ENCODE measurements around the gene RAI1.

The RAI1 gene

GRCh38 chr17:17836818-17837379 is 155.6 kb downstream of the RAI1 start, which contains the start of gene SREBF1:
SREBF1 (minus strand) TSS chr17:17836986; CDS start chr17:17836817, 169 bp downstream.
- peak; percentile 78 for DNase-seq

GRCh38 chr17:17837380-17837821 is 156.1 kb downstream of the RAI1 start:
- DNase-seq: no peak

GRCh38 chr17:17837966-17838962 is 157.0 kb downstream of the RAI1 start:
- no peak for DNase-seq

- DNase-seq: peak; percentile 82
Observed at GRCh38 chr17:17839791-17840707, 158.8 kb downstream of the RAI1 start.

GRCh38 chr17:17840751-17841591 is 159.7 kb downstream of the RAI1 start:
- DNase-seq: no peak

- DNase-seq: no peak
Observed at GRCh38 chr17:17841601-17842025, 160.4 kb downstream of the RAI1 start.

GRCh38 chr17:17842111-17842876 is 161.0 kb downstream of the RAI1 start:
- DNase-seq: no peak

GRCh38 chr17:17843096-17843495 is 161.8 kb downstream of the RAI1 start:
- DNase-seq: no peak

- DNase-seq: no peak
Observed at GRCh38 chr17:17844079-17844478, 162.8 kb downstream of the RAI1 start.

GRCh38 chr17:17844500-17844899 is 163.2 kb downstream of the RAI1 start:
- no peak for DNase-seq

- DNase-seq: no peak
Observed at GRCh38 chr17:17845046-17845775, 164.0 kb downstream of the RAI1 start.

- no peak for DNase-seq
Observed at GRCh38 chr17:17846003-17846402, 164.7 kb downstream of the RAI1 start.

- no peak for DNase-seq
Observed at GRCh38 chr17:17846645-17847044, 165.4 kb downstream of the RAI1 start.

- no peak for DNase-seq
Observed at GRCh38 chr17:17847118-17847689, 165.9 kb downstream of the RAI1 start.

- DNase-seq: no peak
Observed at GRCh38 chr17:17847726-17848125, 166.5 kb downstream of the RAI1 start.

GRCh38 chr17:17848311-17849082 is 167.2 kb downstream of the RAI1 start:
- DNase-seq: no peak

- DNase-seq: peak; percentile 88
Observed at GRCh38 chr17:17849147-17849820, 168.0 kb downstream of the RAI1 start.

- DNase-seq: peak; percentile 84
Observed at GRCh38 chr17:17849845-17850373, 168.7 kb downstream of the RAI1 start.
